Psoas muscle (tissue), 8 donors: ENCODE results near the gene LMNTD2. TPM values are rescaled to one million over a fixed set of nuclear protein-coding genes. Genes with fewer than 3 reads are reported as not detected.

ENCODE experiments used
- ATAC-seq, 4 donors: fragments of 200-7000 bp; cut with Tn5 transposase; one replicate each; pipeline ENCODE4 v1.9.1; 2020; ENCODE audit warnings: moderate library complexity in 3 of 4, mild to moderate bottlenecking in 2 of 4
- DNase-seq, 2 donors: peaks; one replicate each; pipeline ENCODE4 v3.0.0-alpha.2; 2020
- H3K27ac ChIP-seq: fragments of 200-600 bp; one replicate; pipeline ENCODE4 v1.8.0; 2022
- H3K27me3 ChIP-seq, 3 donors: fragments of 200-600 bp in 1 of 3; one replicate each; pipeline versions ENCODE4 v1.6.1 to v1.8.0; 2013 to 2022; ENCODE audit warnings: low read length in 2 of 3, mild to moderate bottlenecking in 2 of 3, moderate library complexity in 1 of 3; ENCODE audit not compliant: insufficient read depth in 3 of 3
- H3K36me3 ChIP-seq, 2 donors: fragments of 200-600 bp in 1 of 2; one replicate each; pipeline versions ENCODE4 v1.6.1 to v1.8.0; 2013 to 2022; ENCODE audit warnings: low read depth in 1 of 2, mild to moderate bottlenecking in 1 of 2, moderate library complexity in 1 of 2; ENCODE audit not compliant: insufficient read depth in 1 of 2
- H3K4me1 ChIP-seq: fragments of 200-600 bp; one replicate; pipeline ENCODE4 v1.8.0; 2022
- H3K4me3 ChIP-seq: fragments of 200-600 bp; one replicate; pipeline ENCODE4 v1.8.0; 2022; ENCODE audit warnings: mild to moderate bottlenecking
- H3K9me3 ChIP-seq: fragments of 200-600 bp; one replicate; pipeline ENCODE4 v1.8.0; 2022
- WGBS, 3 donors: extraction: QIAGEN DNeasy Blood & Tissue Kit; methylation state at CpG; one replicate each; pipeline versions ENCODE4 v1.1.6 to v1.1.7; 2013; 5-methylcytosine and 5-hydroxymethylcytosine counted together
- intact Hi-C, 2 donors: fragments of 100-400 bp; cut with DNase I; formaldehyde crosslinking; loops; one replicate each; pipeline versions ENCODE4 v1.11.0 to v1.14.2; 2022
- polyA plus RNA-seq, 3 donors: library from polyadenylated mRNA; stranded (reverse); fragments of 200-250 nt; gene quantifications; one replicate each; pipeline ENCODE4 v1.2.3, GENCODE V29; 2013
- total RNA-seq, 4 donors: library from RNA; stranded (reverse); fragmentation: NEBNext Ultra II Directional in 2 of 4; extraction: Animal tissue kit (Norgen Biotek cat#: 25700) in 2 of 4; gene quantifications; one replicate each; pipeline versions ENCODE4 v1.2.1 to v1.2.4, GENCODE V29; 2021 to 2023
- TF ChIP-seq, protein P1 (sequence below): fragments of 200-600 bp; IDR thresholded peaks from one replicate; pipeline ENCODE4 v1.8.0; 2022; ENCODE audit warnings: antibody characterized with exemption
- donor health status: healthy with polysubstance abuse.
- donor health status: DM: no; HTN: no; CAD: no; lungs with moderate emphysema.
- donor health status: Bipolar disorder and iron deficiency.
- donor health status: healthy.
- donor health status: DM: yes; HTN: yes; CAD: no.
- donor health status: DM: no; HTN: no; CAD: no.
- donor health status: DM: no; HTN: no; CAD: no.
- donor health status: DM: yes; HTN: yes; CAD: no.

The LMNTD2 gene
- total and polyA plus RNA-seq, 7 donors: 0.04 to 0.27 (median 0.12) TPM; not detected in 2

- Histone ChIP-seq H3K4me1 (no peaks in the 10 kb centered on the region), H3K4me3 (no peak overlapping the region), H3K27ac (no peak overlapping the region), H3K27me3 (no peaks in the 10 kb centered on the region), H3K9me3 (no peaks in the 10 kb centered on the region), H3K36me3 (peaks cover 5 to 99% of the 10 kb centered on the region in 2 donors)
- 90 to 91% (median 91%) methylated on average over 10 of the region's 10 CpGs for WGBS, 3 donors
- DNase-seq (no peak), ATAC-seq (no peak)
- intact Hi-C loops: no loop called here
- TF ChIP-seq, protein P1, sequence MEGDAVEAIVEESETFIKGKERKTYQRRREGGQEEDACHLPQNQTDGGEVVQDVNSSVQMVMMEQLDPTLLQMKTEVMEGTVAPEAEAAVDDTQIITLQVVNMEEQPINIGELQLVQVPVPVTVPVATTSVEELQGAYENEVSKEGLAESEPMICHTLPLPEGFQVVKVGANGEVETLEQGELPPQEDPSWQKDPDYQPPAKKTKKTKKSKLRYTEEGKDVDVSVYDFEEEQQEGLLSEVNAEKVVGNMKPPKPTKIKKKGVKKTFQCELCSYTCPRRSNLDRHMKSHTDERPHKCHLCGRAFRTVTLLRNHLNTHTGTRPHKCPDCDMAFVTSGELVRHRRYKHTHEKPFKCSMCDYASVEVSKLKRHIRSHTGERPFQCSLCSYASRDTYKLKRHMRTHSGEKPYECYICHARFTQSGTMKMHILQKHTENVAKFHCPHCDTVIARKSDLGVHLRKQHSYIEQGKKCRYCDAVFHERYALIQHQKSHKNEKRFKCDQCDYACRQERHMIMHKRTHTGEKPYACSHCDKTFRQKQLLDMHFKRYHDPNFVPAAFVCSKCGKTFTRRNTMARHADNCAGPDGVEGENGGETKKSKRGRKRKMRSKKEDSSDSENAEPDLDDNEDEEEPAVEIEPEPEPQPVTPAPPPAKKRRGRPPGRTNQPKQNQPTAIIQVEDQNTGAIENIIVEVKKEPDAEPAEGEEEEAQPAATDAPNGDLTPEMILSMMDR: no peak
These were observed 34.9 kb upstream of the LMNTD2 start for GRCh38 chr11:595400-595799.

- ATAC-seq: no peak
- Histone ChIP-seq H3K27me3 (no peaks in the 10 kb centered on the region), H3K9me3 (no peaks in the 10 kb centered on the region), H3K27ac (no peak overlapping the region), H3K36me3 (peaks cover 0 to 99% of the 10 kb centered on the region in 2 donors), H3K4me1 (no peaks in the 10 kb centered on the region), H3K4me3 (no peak overlapping the region)
- intact Hi-C loops: no loop called here
- 89 to 93% (median 90%) methylated on average over 21 of the region's 21 CpGs for WGBS, 3 donors
- TF ChIP-seq, protein P1: no peak
- DNase-seq: no peak
These were observed 32.8 kb upstream of the LMNTD2 start for GRCh38 chr11:593347-593746.

- ATAC-seq (no peak), DNase-seq (no peak)
- Histone ChIP-seq H3K27ac (no peak overlapping the region), H3K9me3 (no peaks in the 10 kb centered on the region), H3K36me3 (peaks cover 0 to 99% of the 10 kb centered on the region in 2 donors), H3K27me3 (no peaks in the 10 kb centered on the region), H3K4me1 (no peaks in the 10 kb centered on the region), H3K4me3 (no peak overlapping the region)
- intact Hi-C loops: no loop called here
- TF ChIP-seq, protein P1: no peak
- WGBS, 3 donors: 68 to 77% (median 70%) methylated on average over 10 of the region's 10 CpGs
These were observed 32.4 kb upstream of the LMNTD2 start for GRCh38 chr11:592918-593317.

- WGBS, 3 donors: 95 to 97% (median 96%) methylated on average over 22 of the region's 22 CpGs
- no peak overlapping the region for H3K27ac ChIP-seq
These were observed 32.0 kb upstream of the LMNTD2 start for GRCh38 chr11:592501-592900.

More at GRCh38 chr11:592501-592900, 32.0 kb upstream of the LMNTD2 start:
- no peaks in the 10 kb centered on the region for H3K27me3 ChIP-seq
- no peak overlapping the region for H3K4me3 ChIP-seq
- intact Hi-C loops: no loop called here
- no peaks in the 10 kb centered on the region for H3K4me1 ChIP-seq
- ATAC-seq (no peak), DNase-seq (no peak)
- H3K9me3 ChIP-seq: no peaks in the 10 kb centered on the region
- H3K36me3 ChIP-seq: peaks cover 0 to 99% of the 10 kb centered on the region in 2 donors
- TF ChIP-seq, protein P1: no peak
